HepG2 (cell line): Measurements from ENCODE around the gene AMER1. TPM values are rescaled to one million over a fixed set of nuclear protein-coding genes. Genes with fewer than 3 reads are reported as not detected.

Source experiments
- ARNTL ChIP-seq: sonication (generic); formaldehyde crosslinking; IDR thresholded peaks from 2 replicates; pipeline ENCODE4 v1.4.0; 2020; ENCODE audit warnings: mild to moderate bottlenecking, missing genetic modification reagents
- ATF6 ChIP-seq: sonication (generic); formaldehyde crosslinking; conservative IDR thresholded peaks from 2 replicates; pipeline ENCODE4 v1.4.0; 2020; ENCODE audit warnings: missing genetic modification reagents
- CBX5 ChIP-seq: sonication (generic); formaldehyde crosslinking; IDR thresholded peaks from 2 replicates; pipeline ENCODE4 v1.4.0; 2020; ENCODE audit warnings: missing genetic modification reagents, borderline replicate concordance
- CSRNP2 ChIP-seq: sonication (generic); formaldehyde crosslinking; conservative IDR thresholded peaks from 2 replicates; pipeline ENCODE4 v1.8.0; 2022; ENCODE audit warnings: low read depth, missing genetic modification reagents
- EHMT2 ChIP-seq: fragments of 200-600 bp; sonication (generic); IDR thresholded peaks from 2 replicates; pipeline ENCODE4 v1.7.0; 2017; ENCODE audit warnings: antibody characterized with exemption, low read depth, low read length, borderline replicate concordance
- FOXM1 ChIP-seq: sonication (generic); formaldehyde crosslinking; IDR thresholded peaks from 2 replicates; pipeline ENCODE4 v1.5.0; 2020; ENCODE audit warnings: missing genetic modification reagents
- HHEX ChIP-seq: IDR thresholded peaks from 2 replicates; pipeline ENCODE4 v1.6.1; 2016; ENCODE audit warnings: control low read depth
- HOXD1 ChIP-seq: sonication (generic); formaldehyde crosslinking; IDR thresholded peaks from 2 replicates; pipeline ENCODE4 v1.5.0; 2020; ENCODE audit warnings: missing genetic modification reagents
- MAF1 ChIP-seq: sonication (generic); formaldehyde crosslinking; IDR thresholded peaks from 2 replicates; pipeline ENCODE4 v1.5.0; 2020; ENCODE audit warnings: missing genetic modification reagents, borderline replicate concordance
- RBM39 ChIP-seq: fragments of 200-400 bp; formaldehyde crosslinking; IDR thresholded peaks from one replicate; pipeline ENCODE4 v1.6.1; 2018; ENCODE audit warnings: antibody characterized with exemption, mild to moderate bottlenecking, low read depth, low read length; ENCODE audit not compliant: poor library complexity, severe bottlenecking
- THAP11 ChIP-seq: IDR thresholded peaks from 2 replicates; pipeline ENCODE4 v1.6.1; 2016; ENCODE audit warnings: missing biosample characterization, missing genetic modification reagents
- THAP9 ChIP-seq: sonication (generic); formaldehyde crosslinking; IDR thresholded peaks from 2 replicates; pipeline ENCODE4; 2020; ENCODE audit warnings: missing genetic modification reagents, mild to moderate bottlenecking, borderline replicate concordance
- ZFP91 ChIP-seq: sonication (generic); formaldehyde crosslinking; IDR thresholded peaks from 2 replicates; pipeline ENCODE4 v1.9.0; 2022; ENCODE audit warnings: missing genetic modification reagents, mild to moderate bottlenecking, borderline replicate concordance
- ZMYM4 ChIP-seq: sonication (generic); formaldehyde crosslinking; IDR thresholded peaks from 2 replicates; pipeline ENCODE4 v1.8.1; 2023; ENCODE audit warnings: mild to moderate bottlenecking, missing genetic modification reagents
- ZNF10 ChIP-seq: sonication (generic); formaldehyde crosslinking; IDR thresholded peaks from 2 replicates; pipeline ENCODE4 v1.4.0; 2020; ENCODE audit warnings: mild to moderate bottlenecking, low read depth, missing genetic modification reagents, borderline replicate concordance
- ZNF138 ChIP-seq: sonication (generic); formaldehyde crosslinking; IDR thresholded peaks from 2 replicates; pipeline ENCODE4 v1.5.0; 2020; ENCODE audit warnings: mild to moderate bottlenecking, low read depth, missing genetic modification reagents
- ZNF20 ChIP-seq: sonication (generic); formaldehyde crosslinking; IDR thresholded peaks from 2 replicates; pipeline ENCODE4 v1.4.0; 2020; ENCODE audit warnings: mild to moderate bottlenecking, moderate library complexity, missing genetic modification reagents
- ZNF350 ChIP-seq: sonication (generic); formaldehyde crosslinking; IDR thresholded peaks from 2 replicates; pipeline ENCODE4 v1.4.0; 2020; ENCODE audit warnings: mild to moderate bottlenecking, low read depth, missing genetic modification reagents, borderline replicate concordance
- ZZZ3 ChIP-seq: sonication (generic); formaldehyde crosslinking; IDR thresholded peaks from 2 replicates; pipeline ENCODE4 v1.4.0; 2020; ENCODE audit warnings: missing genetic modification reagents, mild to moderate bottlenecking, borderline replicate concordance
- polyA plus RNA-seq, 8 experiments: library from polyadenylated mRNA; depleted of rRNA in 3 of 8; stranded (reverse) in 7 of 8; unstranded in 1 of 8; fragments of >200 nt; fragmentation: Illumina TruSeq in 4 of 8; extraction: Trizol in 4 of 8; gene quantifications; 2 replicates each; pipeline versions ENCODE4 v1.2.1 to v1.2.3, GENCODE V29; 2011 to 2016; ENCODE audit warnings: low read depth in 4 of 8, missing spikeins in 1 of 8, mixed read lengths in 1 of 8; ENCODE audit not compliant: insufficient read depth in 1 of 8
- total RNA-seq, 5 experiments: library from RNA; depleted of rRNA; stranded (reverse); fragments of >200 nt; fragmentation: Illumina TruSeq; extraction: Trizol; gene quantifications; 2 replicates each; pipeline ENCODE4 v1.2.3, GENCODE V29; 2016; ENCODE audit warnings: low read depth in 1 of 5
- TF ChIP-seq, protein P1 (sequence below): sonication (generic); IDR thresholded peaks from 2 replicates; pipeline ENCODE4 v1.6.1; 2016; ENCODE audit warnings: low read depth, borderline replicate concordance

AMER1 gene
- total and polyA plus RNA-seq, 2 of the 13 experiments (the other 11 are each of a cell fraction or from before 2014, with no cell fraction given) = 2.8 to 10.8 TPM

- TF ChIP-seq CBX5 (CRISPR knock-in tag) (no peak), THAP11 (0 out of 2 replicates have a peak, but pooled peaks have one; percentile 15), ZFP91 (peak; percentile 100), ATF6 (no peak), ZNF350 (CRISPR knock-in tag) (peak; percentile 28; the same call in 1 of the 2 replicates), EHMT2 (no peak), MAF1 (CRISPR knock-in tag) (no peak), RBM39 (peak; percentile 71), HOXD1 (CRISPR knock-in tag) (no peak), FOXM1 (CRISPR knock-in tag) (no peak), ZNF20 (CRISPR knock-in tag) (no peak), HHEX (CRISPR knock-in tag) (no peak), ZNF10 (CRISPR knock-in tag) (no peak), THAP9 (CRISPR knock-in tag) (peak; percentile 52; the same call in 1 of the 2 replicates), ZZZ3 (CRISPR knock-in tag) (no peak), ZMYM4 (CRISPR knock-in tag) (peak; percentile 41), CSRNP2 (CRISPR knock-in tag) (no peak), ZNF138 (CRISPR knock-in tag) (no peak), ARNTL (CRISPR knock-in tag) (0 out of 2 replicates have a peak, but pooled peaks have one; percentile 26)
- TF ChIP-seq, protein P1, sequence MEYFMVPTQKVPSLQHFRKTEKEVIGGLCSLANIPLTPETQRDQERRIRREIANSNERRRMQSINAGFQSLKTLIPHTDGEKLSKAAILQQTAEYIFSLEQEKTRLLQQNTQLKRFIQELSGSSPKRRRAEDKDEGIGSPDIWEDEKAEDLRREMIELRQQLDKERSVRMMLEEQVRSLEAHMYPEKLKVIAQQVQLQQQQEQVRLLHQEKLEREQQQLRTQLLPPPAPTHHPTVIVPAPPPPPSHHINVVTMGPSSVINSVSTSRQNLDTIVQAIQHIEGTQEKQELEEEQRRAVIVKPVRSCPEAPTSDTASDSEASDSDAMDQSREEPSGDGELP = 0 out of 2 replicates have a peak, but pooled peaks have one; percentile 20
These were observed 410 bp upstream of the AMER1 start (continued) for GRCh38 chrX:64205735-64206501.
